T-helper 2 cell (primary cell): Measurements from ENCODE around the gene CCNG2.

Experiments used
- DNase-seq, 5 experiments: peaks; one replicate each; pipeline versions ENCODE4 v3.0.0 to v3.0.0-alpha.2; 2012 to 2022

CCNG2 gene

DNA sequence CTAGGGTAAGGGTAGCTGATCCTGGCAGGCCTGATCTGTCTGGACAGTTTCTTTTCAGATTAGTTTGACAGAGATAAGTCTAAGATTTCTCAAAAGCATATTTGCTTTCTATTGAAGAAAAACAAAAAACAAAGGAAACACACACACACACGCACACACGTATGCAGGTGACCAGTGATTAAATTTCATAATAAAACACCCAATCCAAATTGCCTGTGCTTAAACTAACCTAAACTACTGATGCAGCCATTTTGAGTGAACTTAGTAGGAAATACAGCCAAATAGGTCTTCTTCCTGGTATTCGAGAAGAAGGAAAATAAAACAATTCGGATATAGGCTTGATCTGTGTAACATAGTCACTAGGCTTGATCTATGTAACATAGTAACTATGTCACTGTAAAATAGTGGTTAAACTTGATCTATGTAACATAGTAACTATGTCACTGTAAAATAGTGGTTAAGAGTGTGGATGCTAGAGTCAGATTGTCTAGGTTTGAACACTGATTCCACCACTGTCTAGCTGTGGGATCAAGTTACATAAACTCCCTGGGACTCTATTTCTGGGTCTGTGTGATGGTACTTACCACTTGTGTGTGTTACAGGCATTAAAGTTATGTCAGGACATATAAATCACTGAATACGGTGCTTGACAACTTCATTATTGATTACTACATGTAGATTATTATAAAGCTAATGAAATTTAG lies 9.8 kb upstream of the CCNG2 start:
- peak in 1 of 5 experiments; percentile 58 for DNase-seq

DNA sequence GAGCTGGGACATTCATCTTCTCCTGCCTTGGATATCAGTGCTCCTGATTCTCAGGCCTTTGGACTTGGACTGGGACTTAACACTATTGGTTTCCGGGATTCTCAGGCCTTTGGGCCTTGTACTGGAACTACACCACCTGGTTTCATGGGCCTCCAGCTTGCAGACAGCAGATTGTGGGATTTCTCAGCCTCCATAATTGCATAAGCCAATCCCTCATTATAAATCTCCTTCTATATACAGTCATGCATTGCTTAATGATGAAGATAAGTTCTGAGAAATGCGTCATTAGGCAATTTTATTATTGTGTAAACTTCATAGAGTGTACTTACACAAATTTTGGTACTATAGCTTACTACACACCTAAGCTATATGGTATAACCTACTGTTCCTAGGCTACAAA lies 8.9 kb upstream of the CCNG2 start:
- no peak for DNase-seq

DNA sequence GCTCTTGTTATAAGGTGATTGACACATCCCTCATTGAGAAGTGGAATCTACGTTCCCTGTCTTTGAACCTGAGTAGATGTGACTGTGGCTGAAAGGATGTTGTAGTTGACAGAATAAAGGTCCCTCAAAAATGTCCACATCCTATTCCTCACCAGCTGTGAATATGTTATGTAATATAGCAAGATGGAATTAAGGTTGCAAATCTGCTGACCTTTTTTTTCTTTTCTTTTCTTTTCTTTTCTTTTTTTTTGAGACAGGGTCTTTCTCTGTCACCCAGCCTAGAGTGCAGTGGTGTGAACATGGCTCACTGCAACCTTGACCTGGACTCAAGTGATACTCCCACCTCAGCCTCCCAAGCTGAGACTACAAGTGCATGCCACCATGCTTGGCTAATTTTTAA lies 7.2 kb upstream of the CCNG2 start:
- DNase-seq = no peak

DNA sequence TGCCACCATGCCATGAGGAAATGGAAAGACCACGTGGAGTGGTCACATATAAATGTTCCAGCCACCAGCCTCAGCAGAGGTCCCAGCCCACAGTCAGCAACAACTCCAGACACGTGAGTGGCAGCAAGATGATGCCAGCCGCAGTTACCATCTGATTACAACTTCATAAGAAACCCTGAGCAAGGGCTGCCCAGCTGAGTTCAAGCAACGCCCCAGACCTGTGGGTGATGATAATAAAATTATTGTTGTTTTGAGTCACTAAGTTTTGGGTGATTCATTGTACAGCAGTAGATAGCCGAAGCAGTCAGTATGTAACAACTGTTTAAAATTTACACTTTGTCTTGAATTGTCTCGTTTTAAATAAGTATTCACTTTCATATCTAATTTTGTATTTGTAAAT lies 5.8 kb upstream of the CCNG2 start:
- DNase-seq = peak in 1 of 5 experiments; percentile 85

DNA sequence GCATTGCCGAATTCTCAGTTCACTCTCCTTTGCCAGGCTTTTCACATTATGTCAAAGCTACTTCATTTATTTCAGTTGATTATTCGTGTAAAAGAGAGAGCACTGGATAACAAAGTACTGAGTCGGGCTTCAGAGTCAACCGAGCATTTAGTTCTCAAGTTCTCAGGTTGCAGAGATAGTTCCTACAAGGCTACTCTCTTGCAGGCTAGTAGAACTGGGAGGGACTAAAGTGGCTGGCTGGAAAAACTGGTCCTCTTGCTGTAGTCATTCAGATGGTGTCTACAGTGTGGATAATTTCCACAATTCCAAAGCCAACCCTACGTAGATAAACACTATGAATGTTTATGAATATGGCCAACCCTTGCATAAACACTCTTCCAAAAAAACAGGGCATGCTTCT lies 4.6 kb upstream of the CCNG2 start:
- no peak for DNase-seq

DNA sequence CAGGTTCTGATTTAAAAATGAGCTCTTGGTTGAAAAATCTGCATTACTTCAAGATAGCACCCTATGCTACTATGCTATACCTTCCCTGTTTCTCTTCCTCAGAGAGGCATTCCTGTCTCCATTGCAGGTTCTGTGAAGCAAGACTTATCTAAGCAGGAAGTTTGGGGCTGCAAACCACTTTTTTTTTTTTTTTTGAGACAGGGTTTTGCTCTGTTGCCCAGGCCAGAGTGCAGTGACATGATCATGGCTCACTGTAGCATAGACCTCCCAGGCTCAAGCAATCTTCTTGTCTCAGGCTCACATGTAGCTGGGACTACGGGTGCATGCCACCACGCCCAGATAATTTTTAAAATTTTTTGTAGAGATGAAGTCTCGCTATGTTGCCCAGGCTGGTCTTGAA lies 4.0 kb upstream of the CCNG2 start:
- DNase-seq = peak in 1 of 5 experiments; percentile 31

DNA sequence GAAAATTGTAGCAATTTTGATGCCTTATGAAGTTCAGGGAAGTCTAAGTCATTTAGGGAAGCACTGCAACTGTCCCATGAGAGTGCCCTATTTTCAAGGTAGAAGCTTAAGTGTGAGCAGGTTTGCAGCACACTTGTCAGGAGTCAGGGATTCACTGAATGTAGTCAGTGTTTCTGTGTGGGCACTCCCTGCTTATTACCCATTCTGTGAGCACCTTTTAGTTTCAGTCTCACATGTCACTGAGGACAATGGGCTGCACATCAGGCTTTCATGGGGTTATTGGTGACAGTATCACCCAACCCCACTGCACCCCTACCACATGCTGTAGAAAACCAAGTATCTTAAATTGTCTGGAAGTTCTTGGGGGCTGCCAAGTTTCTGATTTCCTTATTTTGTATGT lies 2.9 kb upstream of the CCNG2 start:
- DNase-seq = peak in 1 of 5 experiments; percentile 38

DNA sequence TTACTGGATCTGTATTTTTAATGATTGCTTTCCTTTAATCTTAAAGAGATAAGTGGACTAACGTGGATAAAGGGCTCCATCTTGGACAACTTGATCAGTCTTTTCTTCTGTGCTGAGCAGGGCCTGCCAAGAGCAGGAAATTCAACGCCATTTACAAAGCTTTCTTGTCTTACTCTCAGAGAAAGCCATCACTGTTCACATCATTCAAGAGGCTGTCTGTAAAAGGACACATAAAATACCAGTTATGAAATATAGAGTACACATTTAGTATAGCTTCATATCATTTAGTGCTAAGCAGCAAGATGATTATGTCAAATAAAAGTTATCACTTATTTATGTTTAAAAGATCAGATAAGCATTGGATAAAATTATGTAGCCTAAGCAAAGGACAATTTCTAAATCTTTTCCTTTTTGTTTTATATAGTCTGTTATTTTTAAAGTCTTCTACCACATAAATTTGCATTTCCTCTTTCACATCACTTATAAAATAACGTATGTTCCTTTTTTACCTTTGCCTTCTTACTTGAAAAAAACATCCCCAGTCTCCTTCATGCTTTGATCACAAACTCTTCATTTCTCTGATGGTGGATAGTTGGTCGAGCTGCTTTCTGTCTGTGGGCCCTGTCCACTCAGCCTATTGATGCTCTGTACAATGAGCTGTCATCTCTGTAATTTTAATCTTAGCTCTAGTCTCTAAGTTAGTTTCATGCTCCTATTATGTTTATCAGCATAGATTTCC lies 2.1 kb upstream of the CCNG2 start:
- DNase-seq = no peak

DNA sequence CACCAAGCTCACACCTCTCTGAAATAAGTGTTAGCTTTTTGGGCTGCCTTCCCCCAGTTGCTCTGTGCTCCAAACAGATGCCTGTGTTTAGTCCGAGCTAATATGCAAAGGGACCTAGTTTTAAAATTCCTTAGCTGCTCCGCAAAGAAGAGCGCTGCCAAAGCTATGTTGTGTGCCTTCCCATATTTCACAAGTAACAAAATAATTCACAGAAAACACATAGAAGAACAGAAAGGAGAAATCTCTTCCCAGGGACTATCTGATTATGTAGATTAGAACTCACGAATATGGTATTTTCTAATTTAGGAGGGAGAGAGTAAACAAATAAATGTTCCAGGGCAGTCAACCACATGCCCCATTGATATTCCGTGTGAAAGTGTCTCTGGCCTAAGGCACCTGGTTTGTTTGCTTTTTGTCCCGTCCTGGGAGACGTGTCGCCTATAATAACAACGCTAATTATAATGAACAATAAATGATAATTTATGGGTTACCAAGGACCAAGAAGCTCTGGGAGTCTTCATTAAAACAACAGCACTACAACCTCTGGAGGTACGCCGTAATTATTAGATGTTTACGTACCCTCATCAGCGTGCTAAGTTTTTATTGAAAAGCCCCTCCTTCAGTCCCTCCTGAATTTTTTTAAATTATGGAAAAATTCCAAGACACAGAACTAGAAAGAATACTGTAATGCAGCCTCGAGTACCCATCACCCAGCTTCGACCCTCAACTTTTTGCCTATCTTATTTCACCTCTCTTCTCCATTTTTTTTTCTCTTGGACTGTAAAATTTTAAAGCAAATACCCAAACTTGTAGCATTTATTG lies 1.2 kb upstream of the CCNG2 start:
- no peak for DNase-seq

DNA sequence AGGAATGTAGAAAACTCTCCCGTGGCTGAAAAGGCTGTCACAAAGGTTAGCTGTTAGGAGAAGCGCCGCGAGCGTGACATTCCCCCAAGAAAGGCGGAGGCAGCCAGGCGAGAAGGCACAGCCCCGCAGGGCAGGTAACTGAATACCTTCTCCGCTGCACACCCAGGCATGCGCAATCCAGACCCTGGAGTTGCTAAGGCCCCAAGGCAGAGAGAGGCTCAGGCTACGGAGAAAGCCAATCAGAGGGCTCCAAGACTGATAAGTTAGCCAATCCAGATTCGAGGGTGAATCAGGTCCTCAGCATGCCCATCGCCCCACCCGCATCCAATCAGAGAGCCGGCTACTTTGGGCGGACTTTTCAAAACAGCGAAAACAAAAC lies 485 bp upstream of the CCNG2 start:
- DNase-seq = peak; percentile 80 to 100 (median 94)

DNA sequence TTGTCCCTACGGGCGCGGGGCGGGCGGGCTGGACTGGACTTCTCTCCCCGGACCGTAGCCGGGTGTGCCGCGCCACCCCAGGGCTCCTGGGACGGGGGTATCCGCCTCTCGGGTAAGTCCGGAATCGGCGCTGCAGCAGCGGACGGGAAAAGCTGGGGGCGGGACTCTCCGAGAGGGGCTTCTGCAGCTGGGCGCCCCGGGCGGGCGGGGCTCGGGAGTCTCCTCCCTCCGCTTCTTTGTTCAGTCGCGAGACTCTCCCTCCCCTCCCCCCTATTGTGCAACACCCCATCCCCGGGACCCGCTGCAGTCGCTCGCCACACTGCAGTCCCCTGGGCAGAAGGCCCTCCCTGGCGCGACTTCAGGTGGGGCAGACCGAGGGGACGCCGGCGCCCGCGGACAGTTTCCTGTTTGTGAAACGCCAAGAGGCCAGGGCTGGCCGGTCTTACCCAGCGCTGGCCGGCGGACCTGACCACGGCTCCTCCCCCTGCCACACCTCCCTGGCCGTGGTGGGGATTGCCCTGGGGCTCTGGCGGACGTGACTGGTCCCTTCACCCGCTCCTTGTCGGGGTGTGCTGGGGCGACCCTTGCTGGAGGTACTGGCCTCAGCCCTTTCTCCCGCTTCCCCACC lies 966 bp downstream of the CCNG2 start:
- DNase-seq = peak; percentile 46 to 86 (median 64)

DNA sequence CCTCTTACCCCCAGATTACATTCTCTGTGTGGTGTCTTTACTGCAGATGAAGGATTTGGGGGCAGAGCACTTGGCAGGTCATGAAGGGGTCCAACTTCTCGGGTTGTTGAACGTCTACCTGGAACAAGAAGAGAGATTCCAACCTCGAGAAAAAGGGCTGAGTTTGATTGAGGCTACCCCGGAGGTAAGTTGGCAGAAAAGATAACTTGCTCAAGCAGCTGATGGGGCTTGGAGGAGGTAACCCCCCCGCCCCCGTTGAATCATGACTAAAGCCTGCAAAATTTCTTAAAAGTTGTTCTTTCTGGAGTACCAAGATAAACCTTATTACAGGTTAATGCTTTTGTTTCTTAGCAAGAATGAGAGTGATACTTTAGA lies 1.5 kb downstream of the CCNG2 start:
- DNase-seq = no peak

DNA sequence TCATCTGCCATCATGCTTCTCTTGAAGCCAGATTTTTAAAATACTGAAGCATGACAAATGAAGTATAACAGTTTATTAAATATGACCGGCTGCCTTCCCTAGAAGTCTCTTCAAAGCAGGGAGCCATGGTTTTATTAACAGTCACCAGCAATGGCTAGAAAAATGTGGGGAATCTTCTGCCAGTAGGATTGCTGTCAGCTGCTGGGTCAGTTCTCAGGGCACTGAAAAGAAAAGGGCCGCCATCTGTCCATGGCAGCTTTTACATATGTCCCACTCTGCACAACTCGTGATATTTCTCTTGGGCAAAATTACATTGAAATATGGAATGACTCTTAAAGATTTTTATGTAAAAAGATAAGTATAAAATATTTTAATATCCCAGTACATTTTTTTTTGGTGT lies 2.8 kb downstream of the CCNG2 start:
- DNase-seq = no peak

DNA sequence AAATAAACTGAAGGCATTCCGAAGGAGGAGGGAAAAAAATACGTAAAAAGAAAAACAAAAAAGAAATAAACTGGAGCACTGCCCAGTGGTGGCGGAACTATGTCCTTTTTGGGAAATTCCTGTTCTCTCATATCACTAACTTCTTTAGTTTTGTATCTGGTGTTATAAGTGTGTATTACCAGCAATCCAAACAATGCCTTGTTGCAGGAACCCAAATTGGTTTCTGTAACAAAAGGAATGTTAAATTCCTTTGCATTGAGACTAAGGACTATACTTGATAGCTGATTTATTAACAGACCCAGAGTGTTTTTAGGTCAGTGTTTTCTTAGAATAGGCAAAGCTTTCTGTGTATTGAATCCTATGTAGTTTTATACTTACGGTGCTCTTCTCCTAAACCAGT lies 6.6 kb downstream of the CCNG2 start:
- DNase-seq = no peak

DNA sequence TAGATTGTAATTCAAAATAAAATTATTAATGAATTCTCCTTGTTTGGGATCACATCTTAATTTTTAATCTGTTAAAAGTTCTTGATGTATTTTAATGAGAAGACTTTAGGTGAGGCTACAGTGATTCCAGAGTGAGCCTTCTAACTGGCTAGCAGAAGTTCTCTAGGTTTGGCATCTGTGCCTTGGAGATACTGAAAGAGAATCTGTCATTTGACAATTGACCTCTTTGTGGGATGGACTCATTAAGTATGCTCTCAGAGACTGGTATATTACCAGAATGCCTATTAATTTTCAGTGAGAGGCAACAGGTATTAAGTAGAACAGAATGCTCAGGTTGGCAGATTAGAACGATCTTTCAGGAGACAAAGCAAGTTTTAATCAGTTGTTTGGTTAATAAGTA lies 10.2 kb downstream of the CCNG2 start:
- no peak for DNase-seq

DNA sequence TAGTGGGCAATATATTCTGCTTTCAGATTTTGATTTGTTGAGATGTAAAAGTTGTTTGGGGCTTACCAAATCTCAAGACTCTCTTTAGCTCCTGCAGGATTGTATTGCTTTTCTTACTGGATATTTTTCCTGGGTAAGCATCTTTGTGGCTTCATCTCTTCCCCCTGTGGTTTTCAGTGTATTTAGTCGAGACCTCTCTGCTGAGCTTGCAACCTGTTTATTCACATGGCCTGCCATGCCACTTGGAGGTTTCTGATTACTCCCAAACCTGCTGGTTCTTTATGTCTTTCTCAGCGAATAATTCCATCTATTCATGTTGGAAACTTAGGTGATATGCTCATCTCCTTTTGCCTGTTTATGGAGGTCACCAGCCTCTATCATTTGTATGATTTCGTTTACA lies 10.9 kb downstream of the CCNG2 start:
- no peak for DNase-seq

DNA sequence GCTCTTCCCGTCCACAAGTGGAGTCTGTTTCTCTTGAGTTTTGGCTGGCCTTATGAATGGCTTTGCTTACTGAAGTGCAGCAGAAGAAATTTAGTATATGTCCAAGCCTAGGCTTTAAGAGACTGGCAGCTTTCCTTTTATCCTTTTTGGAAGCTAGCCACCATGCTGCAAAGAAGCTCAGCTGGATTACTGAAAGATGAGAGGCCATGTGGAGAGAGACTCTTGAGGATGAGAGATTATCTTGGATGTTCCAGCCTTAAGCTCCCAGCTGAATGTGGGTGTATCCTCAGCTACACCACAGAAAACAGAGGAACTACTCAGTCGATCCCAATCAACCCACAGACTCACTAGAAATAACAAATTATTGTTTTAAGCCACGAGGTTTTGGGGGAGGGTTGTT lies 12.5 kb downstream of the CCNG2 start:
- DNase-seq = no peak

DNA sequence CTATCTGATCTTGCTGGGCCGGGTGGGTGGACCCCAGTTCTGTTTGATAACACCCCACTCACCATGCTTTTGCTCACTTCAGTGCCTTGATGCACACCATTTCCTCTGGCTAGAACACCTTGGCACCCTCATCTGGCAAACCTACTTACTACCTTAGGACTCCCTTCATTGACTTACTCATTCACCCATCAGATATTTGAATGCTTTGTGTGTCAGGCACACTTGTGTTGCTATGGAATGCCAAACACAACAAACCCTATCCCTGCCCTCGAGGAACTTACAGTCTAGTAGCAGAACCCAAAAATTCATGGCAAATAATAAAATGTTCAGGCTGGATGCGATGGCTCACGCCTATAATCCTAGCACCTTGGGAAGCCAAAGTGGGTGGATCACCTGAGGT lies 13.9 kb downstream of the CCNG2 start:
- DNase-seq = no peak

DNA sequence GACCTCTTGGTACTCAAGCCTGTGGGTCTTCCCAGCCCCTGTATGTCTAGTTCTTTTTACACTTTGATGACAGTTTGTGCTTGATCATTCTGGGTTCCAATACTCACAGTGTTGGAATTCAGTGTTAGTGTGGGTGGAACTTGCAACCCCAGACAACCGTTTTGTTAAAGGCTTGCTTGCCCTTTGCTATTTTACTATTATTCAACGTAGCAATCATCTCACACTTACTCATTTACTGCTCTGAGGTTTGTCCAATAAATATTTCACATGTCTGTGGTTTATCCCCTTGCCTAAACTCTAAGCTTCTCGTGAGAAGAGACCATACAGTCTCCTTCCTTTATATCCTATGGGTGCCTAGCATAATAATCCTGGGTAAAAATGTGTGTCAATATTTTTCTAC lies 15.3 kb downstream of the CCNG2 start:
- DNase-seq = no peak

DNA sequence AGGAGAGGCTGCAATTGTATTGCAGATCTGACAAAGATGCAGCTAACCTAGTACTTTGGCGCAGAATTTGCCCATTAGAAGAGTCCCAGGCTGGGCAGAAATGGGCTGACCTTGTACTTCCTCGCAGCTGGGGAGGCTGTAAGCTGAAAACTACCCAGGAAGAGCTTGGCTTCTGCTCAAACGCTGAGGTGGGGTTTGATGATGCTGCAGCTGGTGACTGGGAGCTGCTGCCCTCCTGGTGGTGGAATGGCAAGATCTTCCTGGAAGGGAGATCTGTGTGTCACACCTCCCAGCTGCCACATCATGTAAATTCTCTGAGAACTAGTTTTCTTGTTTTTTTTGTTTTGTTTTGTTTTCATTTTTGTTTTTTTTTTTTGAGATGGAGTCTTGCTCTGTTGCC lies 17.4 kb downstream of the CCNG2 start:
- no peak for DNase-seq

DNA sequence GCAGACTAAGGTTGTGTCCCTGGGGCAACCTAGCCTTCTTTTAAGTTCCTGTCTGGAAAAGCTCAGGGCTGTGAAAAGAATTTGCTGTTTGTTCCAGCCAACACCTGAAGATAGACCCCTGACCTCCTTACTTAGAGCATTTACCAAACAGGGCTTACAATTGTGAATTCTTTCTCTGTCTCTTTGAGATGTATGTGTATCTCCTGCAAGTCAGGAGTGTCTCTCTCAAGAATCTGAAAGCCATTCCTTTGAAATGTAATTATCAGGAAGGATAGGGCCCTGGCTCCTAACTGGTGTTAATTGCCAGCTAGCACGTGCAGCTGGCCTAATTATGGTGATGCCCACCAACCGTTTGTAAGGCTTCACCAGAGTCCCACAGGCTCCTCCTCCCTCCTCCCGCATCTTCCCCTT lies 18.2 kb downstream of the CCNG2 start:
- no peak for DNase-seq

DNA sequence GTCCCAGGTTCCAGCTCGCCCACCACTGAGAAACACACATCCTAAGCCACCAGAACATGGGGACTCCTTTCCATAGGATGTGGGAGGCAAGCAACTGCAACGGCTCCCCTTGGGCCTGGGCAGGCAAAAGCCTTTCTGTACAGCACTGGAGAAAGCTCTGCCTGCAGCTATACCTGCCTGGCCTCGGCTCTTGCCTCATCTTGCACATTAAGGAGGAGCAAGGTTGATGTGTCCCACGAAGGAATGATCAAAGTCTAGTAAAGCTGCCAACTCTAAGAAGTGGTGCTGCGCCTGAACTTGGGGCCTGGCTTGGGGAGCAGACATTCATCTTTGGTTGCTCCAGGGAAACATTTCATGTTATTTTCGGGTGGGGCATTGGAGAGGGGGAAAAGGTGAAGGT lies 19.6 kb downstream of the CCNG2 start:
- DNase-seq = no peak

DNA sequence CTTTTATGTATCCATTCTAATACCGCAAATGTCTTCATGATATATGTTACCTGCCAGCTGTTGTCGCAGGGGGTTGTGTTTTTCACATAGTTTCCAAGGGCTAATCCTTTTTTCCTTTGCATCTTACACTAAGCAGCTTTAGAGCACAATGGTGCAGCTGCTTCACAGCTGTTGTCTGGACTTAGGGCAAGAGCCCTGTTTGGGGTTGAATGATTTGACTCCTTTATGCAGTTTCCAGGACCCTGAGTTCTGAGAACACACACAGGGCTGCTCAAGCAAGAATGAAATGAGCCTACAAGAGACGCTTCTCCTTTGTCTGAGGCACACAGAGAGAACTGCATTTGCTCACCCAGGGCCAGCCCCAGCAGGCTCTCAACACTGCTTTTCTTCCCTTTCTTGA lies 20.2 kb downstream of the CCNG2 start:
- no peak for DNase-seq
